Right lung (tissue), 5 donors: Measurements from ENCODE around the gene MOB4. TPM values are rescaled to one million over a fixed set of nuclear protein-coding genes. Genes with fewer than 3 reads are reported as not detected.
"Not testable (repeated sequence)": the region's sequence is repeated elsewhere in the genome, so short reads cannot be mapped to it uniquely, and the experiment has no call there.

Experiments used
- DNase-seq, 2 donors: peaks; one replicate each; pipeline ENCODE4 v3.0.0-alpha.2; 2013
- polyA plus RNA-seq, 5 donors: library from polyadenylated mRNA; unstranded; fragments of 120-200 nt; gene quantifications; one replicate each; pipeline versions ENCODE4 v1.2.1 to v1.2.3, GENCODE V29; 2013; ENCODE audit warnings: inconsistent platforms in 1 of 5, low replicate concordance in 1 of 5; ENCODE audit not compliant: insufficient read length in 5 of 5, insufficient read depth in 1 of 5

MOB4 gene
- polyA plus RNA-seq, 5 donors: 43.0 to 58.7 (median 48.1) TPM

GRCh38 chr2:197504512-197504911 is 11.4 kb upstream of the MOB4 start:
- DNase-seq: no peak

- no peak for DNase-seq
These were observed 9.2 kb upstream of the MOB4 start for GRCh38 chr2:197506658-197507057.

GRCh38 chr2:197513915-197514314 is 2.0 kb upstream of the MOB4 start:
- DNase-seq: no peak

GRCh38 chr2:197514754-197515153 is 1.1 kb upstream of the MOB4 start:
- DNase-seq: no peak

GRCh38 chr2:197515315-197515738 is 539 bp upstream of the MOB4 start:
- DNase-seq: peak; percentile 72 to 78

GRCh38 chr2:197516393-197516761 is 511 bp downstream of the MOB4 start:
- no peak for DNase-seq

- no peak for DNase-seq
These were observed 1.3 kb downstream of the MOB4 start for GRCh38 chr2:197517150-197517549.

- DNase-seq: peak in 1 of 2 donors; percentile 22
These were observed 22.5 kb downstream of the MOB4 start for GRCh38 chr2:197538412-197538811.

GRCh38 chr2:197539734-197540133 is 23.9 kb downstream of the MOB4 start:
- no peak for DNase-seq

- no peak for DNase-seq
These were observed 27.3 kb downstream of the MOB4 start for GRCh38 chr2:197543206-197543605.

GRCh38 chr2:197547163-197547900 is 31.5 kb downstream of the MOB4 start:
- DNase-seq: no peak

GRCh38 chr2:197548582-197548981 is 32.7 kb downstream of the MOB4 start:
- DNase-seq: no peak

- DNase-seq: not testable (repeated sequence)
These were observed 35.4 kb downstream of the MOB4 start for GRCh38 chr2:197551260-197551659.

- DNase-seq: no peak
These were observed 39.6 kb downstream of the MOB4 start for GRCh38 chr2:197555467-197555866.

- no peak for DNase-seq
These were observed 40.6 kb downstream of the MOB4 start for GRCh38 chr2:197556456-197556855.

GRCh38 chr2:197558393-197558792 is 42.5 kb downstream of the MOB4 start:
- no peak for DNase-seq

- no peak for DNase-seq
These were observed 43.8 kb downstream of the MOB4 start for GRCh38 chr2:197559681-197560080.

GRCh38 chr2:197560146-197560665 is 44.3 kb downstream of the MOB4 start:
- DNase-seq: no peak

- peak; percentile 27 to 40 for DNase-seq
These were observed 55.9 kb downstream of the MOB4 start for GRCh38 chr2:197571627-197572271.

GRCh38 chr2:197573608-197574007 is 57.7 kb downstream of the MOB4 start:
- DNase-seq: no peak

- no peak for DNase-seq
These were observed 60.1 kb downstream of the MOB4 start for GRCh38 chr2:197575987-197576386.

- peak; percentile 33 to 37 for DNase-seq
These were observed 60.8 kb downstream of the MOB4 start for GRCh38 chr2:197576631-197577030.

- DNase-seq: no peak
These were observed 61.6 kb downstream of the MOB4 start for GRCh38 chr2:197577446-197577845.
